A673 (cell line): ENCODE measurements around the gene FAM89A. TPM values are rescaled to one million over a fixed set of nuclear protein-coding genes. Genes with fewer than 3 reads are reported as not detected.
A peak's percentile ranks its signal among the peaks of the same experiment; 100 is the strongest.

Experiments used
- BruUV-seq: library from RNA; stranded (reverse); fragments of 400-500 nt; replicated peaks from 2 replicates; lab custom pipeline; 2021; lab: Mats Ljungman, UMichigan
- CTCF ChIA-PET: fragments of 300-600 bp; sonication (Branson Sonifier 250); formaldehyde crosslinking; loops from one replicate; lab custom pipeline; 2022; ENCODE audit warnings: antibody characterized with exemption; lab: Charles Lee
- POLR2A ChIA-PET: fragments of 300-600 bp; sonication (Branson Sonifier 250); formaldehyde crosslinking; loops from one replicate; lab custom pipeline; 2022; ENCODE audit warnings: antibody characterized with exemption; ENCODE audit not compliant: low non-redundant PET; lab: Charles Lee
- DNase-seq: peaks from one replicate; pipeline ENCODE4 v3.0.0-alpha.2; 2015; ENCODE audit warnings: low spot score
- H3K27ac ChIP-seq: fragments of 200-600 bp; sonication (generic); 2 replicates; pipeline ENCODE4 v1.5.1; 2016; ENCODE audit warnings: mixed run types, low read depth, mild to moderate bottlenecking, mixed read lengths, antibody characterized with exemption, low read length; ENCODE audit not compliant: poor library complexity, severe bottlenecking
- H3K27me3 ChIP-seq: fragments of 200-600 bp; sonication (generic); replicated peaks from 2 replicates; pipeline ENCODE4 v1.6.1; 2017; ENCODE audit warnings: mixed run types, low read depth, mild to moderate bottlenecking, mixed read lengths, antibody characterized with exemption, low read length; ENCODE audit not compliant: insufficient read depth, poor library complexity
- H3K36me3 ChIP-seq: fragments of 200-600 bp; sonication (generic); 2 replicates; pipeline ENCODE4 v1.6.1; 2016; ENCODE audit warnings: mixed run types, mild to moderate bottlenecking, mixed read lengths, antibody characterized with exemption, low read length; ENCODE audit not compliant: insufficient read depth, poor library complexity, severe bottlenecking
- H3K4me1 ChIP-seq: fragments of 200-600 bp; sonication (generic); 2 replicates; pipeline ENCODE4 v1.6.1; 2017; ENCODE audit warnings: mixed run types, mild to moderate bottlenecking, mixed read lengths, antibody characterized with exemption, low read length; ENCODE audit not compliant: insufficient read depth, poor library complexity, severe bottlenecking
- H3K4me3 ChIP-seq: fragments of 200-600 bp; sonication (generic); 2 replicates; pipeline ENCODE4 v1.5.1; 2016; ENCODE audit warnings: low read depth, mixed run types, mild to moderate bottlenecking, mixed read lengths, low read length; ENCODE audit not compliant: poor library complexity, severe bottlenecking
- H3K9me3 ChIP-seq: fragments of 200-600 bp; sonication (generic); 2 replicates; pipeline ENCODE4 v1.6.1; 2016; ENCODE audit warnings: mixed run types, low read depth, mild to moderate bottlenecking, mixed read lengths, antibody characterized with exemption, low read length; ENCODE audit not compliant: poor library complexity, severe bottlenecking
- EZH2 ChIP-seq: fragments of 200-600 bp; sonication (generic); IDR thresholded peaks from 2 replicates; pipeline ENCODE4 v1.6.1; 2017; ENCODE audit warnings: borderline replicate concordance, low read depth, mild to moderate bottlenecking, mixed read lengths, antibody characterized with exemption, low read length; ENCODE audit not compliant: poor library complexity, severe bottlenecking
- intact Hi-C: fragments of 100-400 bp; cut with micrococcal nuclease; formaldehyde crosslinking; loops from one replicate; pipeline ENCODE4 v1.10.0; 2022; ENCODE audit not compliant: unreplicated experiment
- total RNA-seq: library from RNA; stranded (reverse); gene quantifications from 2 replicates; pipeline ENCODE4 v1.2.3, GENCODE V29; 2021
- TF ChIP-seq, protein P1 (sequence below): fragments of 300-800, 200-600 bp; sonication (generic); conservative IDR thresholded peaks from 2 replicates; pipeline ENCODE4 v1.5.1; 2017; ENCODE audit warnings: low read depth, mild to moderate bottlenecking, antibody characterized with exemption, low read length, moderate library complexity, mixed read lengths

Gene FAM89A
- total RNA-seq, 1 experiment from 2014 or later = 12.1 TPM

DNA sequence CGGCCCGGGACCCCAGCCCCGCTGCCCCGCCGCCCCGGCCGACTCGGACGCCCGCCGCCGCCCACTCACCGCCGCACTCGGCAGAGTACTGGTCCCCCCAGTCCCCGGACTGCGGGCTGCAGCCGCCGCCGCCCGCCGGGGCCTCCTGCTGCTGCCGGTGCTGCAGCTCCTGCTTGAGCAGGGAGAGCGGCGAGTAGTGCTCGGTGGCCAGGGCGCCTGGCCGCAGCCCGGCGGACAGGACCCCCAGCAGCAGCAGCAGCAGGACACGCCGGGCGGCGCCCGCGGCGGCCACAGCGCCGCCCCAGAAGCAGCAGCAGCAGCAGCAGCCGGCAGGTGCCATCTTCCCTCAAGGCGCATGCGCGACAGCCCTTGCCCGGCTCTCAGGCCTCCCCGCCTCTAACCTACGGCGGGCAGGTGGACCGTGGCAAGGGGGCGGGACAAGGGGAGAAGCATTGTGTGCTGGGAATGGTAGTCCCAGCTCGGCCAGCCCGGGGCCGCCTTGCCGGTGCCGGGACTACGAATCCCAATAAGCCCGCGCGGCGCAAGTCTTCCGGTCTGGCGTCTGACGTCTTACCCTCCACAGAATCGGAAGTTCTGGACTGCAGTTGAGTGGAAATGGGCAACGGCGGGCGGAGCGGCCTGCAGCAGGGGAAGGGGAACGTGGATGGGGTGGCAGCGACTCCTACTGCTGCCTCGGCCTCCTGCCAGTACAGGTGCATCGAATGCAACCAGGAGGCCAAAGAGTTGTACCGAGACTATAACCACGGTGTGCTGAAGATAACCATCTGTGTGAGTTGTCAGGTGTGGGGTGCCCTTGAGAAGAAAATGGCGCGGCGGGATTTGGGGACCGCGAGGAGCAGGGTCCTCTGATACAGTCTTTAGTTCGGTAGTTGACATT is 61.3 kb downstream of the FAM89A start, which contains the start of the genes ARV1 and TTC13:
Gene ARV1 (plus strand): TSS at position 604 of the 898 bp plus-strand sequence. CDS start 12 bp downstream, at position 616.
Gene TTC13 (minus strand): TSS at position 371 of the 898 bp plus-strand sequence. CDS start 31 bp downstream, at position 340.
- H3K9me3 ChIP-seq = no peaks in the 10 kb centered on the region
- H3K4me3 ChIP-seq = peak within 1 kb of the TSS; percentile 65
- CTCF ChIA-PET = no interaction called here
- H3K4me1 ChIP-seq = peaks cover 15% of the 10 kb centered on the region
- POLR2A ChIA-PET = no interaction called here
- TF ChIP-seq, protein P1, sequence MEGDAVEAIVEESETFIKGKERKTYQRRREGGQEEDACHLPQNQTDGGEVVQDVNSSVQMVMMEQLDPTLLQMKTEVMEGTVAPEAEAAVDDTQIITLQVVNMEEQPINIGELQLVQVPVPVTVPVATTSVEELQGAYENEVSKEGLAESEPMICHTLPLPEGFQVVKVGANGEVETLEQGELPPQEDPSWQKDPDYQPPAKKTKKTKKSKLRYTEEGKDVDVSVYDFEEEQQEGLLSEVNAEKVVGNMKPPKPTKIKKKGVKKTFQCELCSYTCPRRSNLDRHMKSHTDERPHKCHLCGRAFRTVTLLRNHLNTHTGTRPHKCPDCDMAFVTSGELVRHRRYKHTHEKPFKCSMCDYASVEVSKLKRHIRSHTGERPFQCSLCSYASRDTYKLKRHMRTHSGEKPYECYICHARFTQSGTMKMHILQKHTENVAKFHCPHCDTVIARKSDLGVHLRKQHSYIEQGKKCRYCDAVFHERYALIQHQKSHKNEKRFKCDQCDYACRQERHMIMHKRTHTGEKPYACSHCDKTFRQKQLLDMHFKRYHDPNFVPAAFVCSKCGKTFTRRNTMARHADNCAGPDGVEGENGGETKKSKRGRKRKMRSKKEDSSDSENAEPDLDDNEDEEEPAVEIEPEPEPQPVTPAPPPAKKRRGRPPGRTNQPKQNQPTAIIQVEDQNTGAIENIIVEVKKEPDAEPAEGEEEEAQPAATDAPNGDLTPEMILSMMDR = peak; percentile 32; the same call in 1 of the 2 replicates
- no peak for TF ChIP-seq EZH2
- intact Hi-C loops = no loop called here
- no peaks in the 10 kb centered on the region for H3K27me3 ChIP-seq
- peak within 1 kb of the TSS; percentile 32 for H3K27ac ChIP-seq
- peaks cover 11% of the 10 kb centered on the region for H3K36me3 ChIP-seq
- no TSS peak for BruUV-seq
- peak; percentile 99 for DNase-seq

DNA sequence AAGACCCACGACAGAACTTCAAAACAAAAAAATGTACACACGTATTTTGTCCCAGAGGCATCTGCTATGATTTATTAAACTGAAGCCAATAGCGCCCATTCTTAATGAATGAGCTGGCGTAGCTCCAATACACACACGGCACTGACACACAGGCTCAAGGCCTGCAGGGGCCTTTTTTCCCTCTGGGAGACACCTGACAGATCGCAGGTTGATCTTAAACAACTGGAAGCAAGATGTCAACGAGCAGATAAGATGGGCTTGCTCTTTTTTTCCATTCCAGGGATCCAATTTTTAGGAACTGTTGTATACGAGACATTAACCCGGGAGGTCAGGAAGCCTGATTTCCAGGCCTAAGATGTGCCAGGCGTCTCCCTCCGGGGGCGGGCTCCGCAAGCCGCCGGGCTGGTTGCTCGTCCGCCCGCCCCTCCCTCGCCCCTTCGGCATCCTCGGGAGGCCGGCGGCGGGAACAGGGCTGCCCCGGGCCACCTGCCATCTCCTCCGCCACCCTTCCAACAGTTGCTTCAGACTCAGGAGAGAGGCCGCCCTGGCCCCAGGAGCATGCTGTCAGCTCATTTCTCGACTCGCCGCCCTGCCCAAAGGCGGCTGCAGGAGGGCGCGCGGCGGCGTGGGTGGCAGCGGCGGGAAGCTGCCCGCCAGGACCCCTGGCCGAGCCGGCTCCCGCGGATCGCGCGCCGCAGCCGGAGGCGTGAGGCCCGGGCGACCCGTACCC is 62.1 kb downstream of the FAM89A start:
- TF ChIP-seq, protein P1 = no peak
- no peak for TF ChIP-seq EZH2
- no peaks in the 10 kb centered on the region for H3K27me3 ChIP-seq
- peaks cover 13% of the 10 kb centered on the region for H3K4me1 ChIP-seq
- BruUV-seq = no TSS peak
- DNase-seq = peak; percentile 49
- H3K4me3 ChIP-seq = peak overlapping the region; percentile 65
- intact Hi-C loops = no loop called here
- ChIA-PET POLR2A (no interaction called here), CTCF (no interaction called here)
- no peak overlapping the region for H3K27ac ChIP-seq
- no peaks in the 10 kb centered on the region for H3K9me3 ChIP-seq
- peaks cover 11% of the 10 kb centered on the region for H3K36me3 ChIP-seq
